Smooth muscle cell (in vitro differentiated cells): ENCODE data around the gene VPS13D. TPM values are rescaled to one million over a fixed set of nuclear protein-coding genes. Genes with fewer than 3 reads are reported as not detected.

Experiments
- DNase-seq: peaks from one replicate; lab custom pipeline; 2025; ENCODE audit not compliant: unreplicated experiment; lab: John Stamatoyannopoulos, UW
- H2AFZ ChIP-seq: fragments of 200-600 bp; sonication (generic); 2 replicates; pipeline ENCODE4 v1.6.0; 2016; ENCODE audit warnings: antibody characterized with exemption, low read depth, mild to moderate bottlenecking
- H3F3A ChIP-seq: fragments of 200-600 bp; sonication (generic); 2 replicates; pipeline ENCODE4 v1.6.0; 2017; ENCODE audit warnings: antibody characterized with exemption, low read depth
- H3K27ac ChIP-seq: fragments of 200-600 bp; sonication (generic); 2 replicates; pipeline ENCODE4 v1.5.1; 2016; ENCODE audit warnings: low read depth, mild to moderate bottlenecking
- H3K27me3 ChIP-seq: fragments of 200-600 bp; sonication (generic); 2 replicates; pipeline ENCODE4 v1.6.1; 2016; ENCODE audit warnings: low read depth, mild to moderate bottlenecking
- H3K36me3 ChIP-seq: fragments of 200-600 bp; sonication (generic); 2 replicates; pipeline ENCODE4 v1.5.1; 2016; ENCODE audit warnings: low read depth
- H3K4me1 ChIP-seq: fragments of 200-600 bp; sonication (generic); 2 replicates; pipeline ENCODE4 v1.5.1; 2016; ENCODE audit warnings: low read depth
- H3K4me2 ChIP-seq: fragments of 200-600 bp; sonication (generic); 2 replicates; pipeline ENCODE4 v1.6.0; 2016; ENCODE audit warnings: mild to moderate bottlenecking
- H3K4me3 ChIP-seq: fragments of 200-600 bp; sonication (generic); 2 replicates; pipeline ENCODE4 v1.5.1; 2016; ENCODE audit warnings: mild to moderate bottlenecking
- H3K79me2 ChIP-seq: fragments of 200-600 bp; sonication (generic); 2 replicates; pipeline ENCODE4 v1.6.0; 2016; ENCODE audit warnings: low read depth, mild to moderate bottlenecking
- H3K9ac ChIP-seq: fragments of 200-600 bp; sonication (generic); 2 replicates; pipeline ENCODE4 v1.6.0; 2016; ENCODE audit warnings: low read depth
- H3K9me3 ChIP-seq: fragments of 200-600 bp; sonication (generic); replicated peaks from 2 replicates; pipeline ENCODE4 v1.5.1; 2016; ENCODE audit warnings: low read depth
- H4K20me1 ChIP-seq: fragments of 200-600 bp; sonication (generic); 2 replicates; pipeline ENCODE4 v1.6.0; 2016; ENCODE audit warnings: low read depth
- CTCF ChIP-seq: fragments of 200-600 bp; sonication (generic); IDR thresholded peaks from 2 replicates; pipeline ENCODE4 v1.5.1; 2017; ENCODE audit warnings: borderline replicate concordance, mild to moderate bottlenecking, antibody characterized with exemption; ENCODE audit not compliant: insufficient read depth, poor library complexity, severe bottlenecking
- WGBS: methylation state at CpG from one replicate; pipeline ENCODE4 v1.1.7; 2016; ENCODE audit warnings: low lambda C conversion rate; 5-methylcytosine and 5-hydroxymethylcytosine counted together
- polyA plus RNA-seq: library from polyadenylated mRNA; unstranded; fragments of >200 nt; fragmentation: Nextera tagmentation; extraction: Ambion mirVana; gene quantifications from 2 replicates; pipeline ENCODE4 v1.2.1, GENCODE V29; 2016
- total RNA-seq: library from RNA; depleted of rRNA; stranded (reverse); fragments of >200 nt; gene quantifications from 2 replicates; pipeline ENCODE4 v1.2.3, GENCODE V29; 2014

Gene VPS13D
- total and polyA plus RNA-seq, 2 experiments from 2014 or later: 3.5 to 20.0 TPM

DNA sequence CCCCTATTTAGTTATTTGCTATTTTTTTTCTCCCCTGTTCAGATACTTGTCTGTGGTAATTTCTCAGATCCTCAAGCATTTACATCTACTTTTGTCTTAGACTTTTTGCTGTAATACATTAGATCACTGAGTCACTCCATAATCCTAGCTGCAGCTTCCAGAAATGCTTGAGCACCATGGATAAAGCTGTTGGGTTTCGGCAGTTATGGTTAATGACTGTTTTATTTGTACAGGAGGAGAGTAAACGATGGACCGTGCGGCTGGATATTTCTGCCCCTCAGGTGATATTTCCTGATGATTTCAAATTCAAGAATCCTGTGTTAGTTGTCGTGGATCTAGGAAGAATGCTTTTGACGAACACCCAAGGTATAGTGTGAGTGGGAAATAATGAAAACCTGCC, 42.9 kb downstream of the VPS13D start:
- WGBS: 95% methylated on average over 6 of the region's 6 CpGs
- H3K4me3 ChIP-seq: no peak overlapping the region
- H4K20me1 ChIP-seq: peaks cover 8% of the 10 kb centered on the region
- peaks cover 18% of the 10 kb centered on the region for H3K36me3 ChIP-seq
- no peaks in the 10 kb centered on the region for H3K79me2 ChIP-seq
- H3K27ac ChIP-seq: no peak overlapping the region
- H3K4me1 ChIP-seq: no peaks in the 10 kb centered on the region
- no peaks in the 10 kb centered on the region for H3K27me3 ChIP-seq
- H3F3A ChIP-seq: no peaks in the 10 kb centered on the region
- H3K9me3 ChIP-seq: no peaks in the 10 kb centered on the region
- H3K9ac ChIP-seq: no peak overlapping the region
- H2AFZ ChIP-seq: no peak overlapping the region
- no peak overlapping the region for H3K4me2 ChIP-seq
- no peak for TF ChIP-seq CTCF
- DNase-seq: no peak

DNA sequence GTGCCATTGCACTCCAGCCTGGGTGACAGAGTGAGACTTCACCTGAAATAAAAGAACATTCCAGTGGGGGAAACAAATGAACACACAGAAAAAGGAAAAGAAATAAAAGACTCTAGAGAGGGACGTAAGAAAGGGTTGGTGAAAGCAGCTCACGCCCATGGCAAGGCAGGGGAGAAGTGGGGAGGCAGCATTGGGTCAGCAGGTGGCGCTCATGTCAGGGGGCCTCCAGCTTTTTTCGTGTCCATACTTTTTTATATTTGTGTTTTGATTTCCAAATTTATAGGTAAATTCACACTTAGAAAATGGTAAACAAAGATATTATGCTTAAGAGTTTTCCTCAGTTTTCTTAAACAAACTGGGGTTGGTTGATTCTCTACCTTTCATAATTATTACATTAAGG, 45.5 kb downstream of the VPS13D start:
- Histone ChIP-seq H3F3A (no peaks in the 10 kb centered on the region), H2AFZ (no peak overlapping the region), H3K9me3 (no peaks in the 10 kb centered on the region), H3K9ac (no peak overlapping the region), H4K20me1 (peaks cover 15% of the 10 kb centered on the region), H3K36me3 (peaks cover 20% of the 10 kb centered on the region), H3K4me1 (no peaks in the 10 kb centered on the region), H3K27ac (no peak overlapping the region), H3K79me2 (no peaks in the 10 kb centered on the region), H3K27me3 (no peaks in the 10 kb centered on the region), H3K4me3 (no peak overlapping the region), H3K4me2 (no peak overlapping the region)
- 57% methylated on average over 4 of the region's 4 CpGs for WGBS
- DNase-seq: no peak
- TF ChIP-seq CTCF: peak; percentile 55

- Histone ChIP-seq H3K4me1 (no peaks in the 10 kb centered on the region), H3K27me3 (no peaks in the 10 kb centered on the region), H3K4me2 (no peak overlapping the region), H2AFZ (no peak overlapping the region), H4K20me1 (peaks cover 18% of the 10 kb centered on the region), H3K36me3 (peaks cover 20% of the 10 kb centered on the region), H3K9me3 (no peaks in the 10 kb centered on the region), H3F3A (no peaks in the 10 kb centered on the region), H3K4me3 (no peak overlapping the region), H3K9ac (no peak overlapping the region), H3K79me2 (no peaks in the 10 kb centered on the region), H3K27ac (no peak overlapping the region)
- WGBS: 60% methylated on average over 7 of the region's 7 CpGs
- no peak for DNase-seq
- TF ChIP-seq CTCF: peak; percentile 46
Measured at GRCh38 chr1:12276225-12276624, 46.4 kb downstream of the VPS13D start.

DNA sequence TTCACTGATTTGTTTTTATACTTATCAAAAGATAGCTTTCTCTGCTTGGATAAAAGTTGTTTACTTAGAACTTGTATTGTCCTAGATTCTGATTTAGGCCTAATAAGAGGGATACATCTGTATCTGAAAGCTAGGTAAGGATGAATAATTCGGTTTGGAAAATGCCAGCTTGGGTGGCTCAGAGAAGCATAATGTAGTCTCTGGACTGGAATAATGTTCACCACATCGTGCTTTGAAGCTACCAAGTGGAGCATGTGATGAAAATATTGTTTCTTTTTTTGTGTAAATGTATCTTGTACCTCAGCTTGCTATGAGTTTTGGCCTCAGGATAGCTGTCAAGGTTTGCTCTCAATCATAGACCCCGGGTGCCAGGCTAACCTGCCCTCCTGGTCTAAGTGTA, 49.2 kb downstream of the VPS13D start:
- H3F3A ChIP-seq: no peaks in the 10 kb centered on the region
- DNase-seq: no peak
- no peak overlapping the region for H3K27ac ChIP-seq
- peaks cover 21% of the 10 kb centered on the region for H4K20me1 ChIP-seq
- H2AFZ ChIP-seq: no peak overlapping the region
- 93% methylated on average over 3 of the region's 3 CpGs for WGBS
- H3K9ac ChIP-seq: no peak overlapping the region
- peaks cover 34% of the 10 kb centered on the region for H3K36me3 ChIP-seq
- no peak overlapping the region for H3K4me2 ChIP-seq
- no peaks in the 10 kb centered on the region for H3K9me3 ChIP-seq
- H3K4me3 ChIP-seq: no peak overlapping the region
- no peaks in the 10 kb centered on the region for H3K4me1 ChIP-seq
- H3K79me2 ChIP-seq: no peaks in the 10 kb centered on the region
- H3K27me3 ChIP-seq: no peaks in the 10 kb centered on the region
- no peak for TF ChIP-seq CTCF
